Stimulated activated CD4-positive, alpha-beta T cell treated with anti-CD3 and anti-CD28 coated beads, TNF-alpha, amount 100 ng/mL, for 24 hours (primary cell): ENCODE measurements around the gene TENT4A.

Source experiments
- DNase-seq, 3 experiments: peaks; one replicate each; pipeline ENCODE4 v3.0.0-alpha.2; 2020; ENCODE audit warnings: low read depth in 3 of 3

The TENT4A gene

DNA sequence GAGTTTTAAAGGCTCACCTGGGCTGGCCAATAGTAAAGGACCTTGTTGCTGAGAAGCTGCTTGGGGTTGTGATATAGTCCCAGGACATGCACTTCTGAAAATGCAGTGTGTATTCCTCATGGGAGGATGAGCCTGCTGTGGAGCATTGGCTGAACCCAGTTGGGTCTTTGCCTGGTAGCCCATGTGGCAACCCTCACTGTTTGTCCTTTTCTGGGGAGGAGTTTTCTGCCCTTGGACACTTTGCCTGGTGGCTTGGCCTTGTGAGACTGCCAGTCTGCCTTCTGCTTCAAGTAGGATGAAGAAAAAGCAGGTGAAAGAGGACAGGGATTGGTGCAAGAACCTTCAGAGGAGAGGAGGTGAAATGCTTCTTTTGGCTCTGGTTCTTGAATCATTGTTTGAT, 4.0 kb downstream of the TENT4A start:
- no peak for DNase-seq

GRCh38 chr5:6717687-6718086, 4.5 kb downstream of the TENT4A start:
- DNase-seq, result no peak

- no peak for DNase-seq
These were observed 5.0 kb downstream of the TENT4A start for GRCh38 chr5:6718161-6718681.

DNA sequence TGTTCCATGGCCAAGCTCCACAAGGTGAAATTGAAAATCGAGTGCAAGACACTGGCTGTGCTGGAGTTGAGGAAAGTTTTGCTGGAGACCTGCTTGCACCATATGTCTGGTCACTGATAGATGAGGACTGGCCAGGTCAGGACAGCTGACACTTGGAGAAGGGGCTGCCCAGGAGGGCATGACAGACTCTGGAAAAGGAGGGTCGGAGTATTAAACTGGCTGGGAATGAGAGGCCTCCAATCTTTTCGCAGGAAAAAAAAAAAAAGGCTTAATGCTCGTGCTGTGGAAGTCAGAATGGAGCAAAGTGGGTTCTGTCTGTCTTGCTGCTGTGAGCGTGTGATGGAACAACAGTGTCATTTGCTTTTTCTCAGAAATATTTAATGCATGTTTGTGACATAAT, 5.5 kb downstream of the TENT4A start:
- DNase-seq, result no peak

DNA sequence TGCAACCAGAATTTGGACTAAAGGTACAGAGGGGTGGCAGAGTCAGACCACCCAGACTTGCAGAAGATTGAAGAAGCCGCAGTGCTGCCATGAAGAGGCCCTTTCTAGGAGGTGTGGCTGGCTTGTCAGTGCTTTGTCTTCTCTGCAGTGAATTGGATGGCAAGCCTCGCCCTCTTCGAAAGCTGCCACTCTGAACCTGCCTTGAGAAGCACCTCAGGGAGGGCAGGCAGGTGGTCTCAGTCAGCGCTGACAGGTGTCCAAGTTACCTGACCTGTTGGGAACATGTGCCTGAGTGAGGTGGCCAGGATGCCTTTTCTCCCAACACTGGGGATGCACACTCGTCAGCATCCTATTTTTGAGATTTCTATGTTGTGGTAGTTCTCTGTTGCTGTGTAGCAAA, 6.2 kb downstream of the TENT4A start:
- no peak for DNase-seq

DNA sequence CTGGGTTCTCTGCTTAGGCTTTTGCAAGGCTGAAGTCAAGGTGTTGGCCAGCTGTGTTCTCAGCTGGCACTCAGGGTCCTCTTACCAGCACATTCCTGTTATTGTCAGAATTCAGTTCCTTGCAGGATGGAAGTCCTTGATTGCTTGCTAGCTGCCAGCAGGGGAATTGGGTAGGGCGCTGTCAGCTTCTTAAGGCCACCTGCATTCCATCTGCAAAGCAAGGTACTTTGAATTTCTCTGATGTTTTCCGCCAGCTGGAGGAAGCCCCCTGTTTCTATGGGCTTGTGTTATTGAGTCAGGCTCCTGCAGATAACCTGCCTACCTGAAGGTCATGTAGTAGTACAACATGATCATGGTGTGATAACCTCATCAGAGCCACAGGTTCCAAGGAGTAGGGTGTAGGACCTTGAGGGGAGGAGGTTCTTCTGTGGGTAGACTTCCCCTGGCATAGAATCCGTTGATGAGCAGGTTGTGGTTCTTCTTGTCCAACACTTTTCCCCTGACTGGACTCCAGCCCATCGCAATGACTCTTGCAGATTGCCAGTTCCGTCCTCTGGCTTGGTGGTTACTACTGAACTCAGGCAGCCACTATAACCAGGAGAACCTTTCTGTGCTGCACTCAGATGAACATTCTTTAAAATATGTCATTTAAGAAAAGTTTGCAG, 6.8 kb downstream of the TENT4A start:
- DNase-seq, result no peak

DNA sequence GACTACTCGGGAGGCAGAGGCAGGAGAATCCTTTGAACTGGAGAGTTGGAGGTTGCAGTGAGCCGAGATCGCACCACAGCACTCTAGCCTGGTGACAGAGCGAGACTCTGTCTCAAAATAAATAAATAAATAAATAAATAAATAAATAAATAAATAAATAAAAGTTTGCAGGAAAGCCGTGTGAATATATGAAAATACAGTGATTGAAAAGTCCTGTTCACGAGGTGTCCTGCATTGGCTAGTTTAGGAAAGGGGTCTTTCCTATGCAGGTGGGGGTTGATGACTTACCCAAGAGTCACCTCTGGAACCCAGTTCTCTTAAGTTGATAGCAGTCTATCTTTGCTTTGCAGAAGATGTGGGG, 7.3 kb downstream of the TENT4A start:
- no peak for DNase-seq

GRCh38 chr5:6721442-6721841, 8.2 kb downstream of the TENT4A start:
- DNase-seq, result no peak

DNA sequence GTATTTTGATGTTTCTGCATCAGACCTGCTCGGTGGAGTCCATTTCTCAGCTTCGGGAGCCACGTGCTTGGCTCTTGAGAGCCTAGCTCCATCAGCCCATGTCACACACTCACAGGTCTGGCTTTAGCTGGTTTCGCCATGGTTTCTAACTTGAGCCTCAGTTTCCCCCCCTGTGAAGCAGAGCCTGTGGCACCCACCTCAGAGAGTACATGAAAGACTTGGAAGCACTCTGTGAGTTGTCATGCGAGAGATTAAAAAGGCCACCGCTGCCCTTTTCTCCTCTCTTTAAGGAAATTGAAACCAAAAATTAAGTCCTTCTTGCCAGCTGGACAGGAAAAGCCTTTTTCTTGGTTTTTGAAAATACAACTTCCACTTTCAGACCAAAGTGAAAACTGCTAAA, 8.8 kb downstream of the TENT4A start:
- DNase-seq, result no peak

GRCh38 chr5:6723122-6723815, 10.0 kb downstream of the TENT4A start:
- no peak for DNase-seq

GRCh38 chr5:6723816-6724300, 10.6 kb downstream of the TENT4A start:
- DNase-seq, result no peak

DNA sequence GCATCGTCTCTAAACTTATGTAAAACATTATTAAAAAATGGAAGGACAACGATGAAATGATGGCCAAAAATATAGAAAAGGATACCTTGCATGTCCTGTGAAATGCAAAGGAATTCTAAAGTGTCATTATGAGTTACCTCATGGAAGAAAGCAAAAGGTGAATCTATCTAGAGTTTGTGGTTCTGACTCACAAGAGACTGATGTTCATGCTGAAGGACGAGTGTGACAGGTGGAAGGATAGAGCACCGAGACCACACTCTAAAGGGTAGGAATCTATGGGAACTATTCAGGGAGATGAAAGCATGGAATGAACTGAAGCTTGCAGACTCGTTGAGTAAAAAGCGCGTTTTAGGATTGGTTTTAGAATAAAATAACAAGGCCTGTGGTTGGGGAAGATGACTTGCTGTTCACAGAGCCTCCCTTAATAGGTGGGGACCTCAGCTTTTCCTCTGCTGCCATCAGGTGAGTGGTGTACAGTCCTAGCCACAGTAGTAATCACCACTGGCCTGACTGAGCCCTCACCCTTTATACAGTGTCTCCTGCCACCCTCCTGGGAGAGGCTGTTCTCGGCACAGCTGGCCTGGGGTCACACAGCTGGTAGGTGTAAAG, 11.2 kb downstream of the TENT4A start:
- DNase-seq, result no peak

DNA sequence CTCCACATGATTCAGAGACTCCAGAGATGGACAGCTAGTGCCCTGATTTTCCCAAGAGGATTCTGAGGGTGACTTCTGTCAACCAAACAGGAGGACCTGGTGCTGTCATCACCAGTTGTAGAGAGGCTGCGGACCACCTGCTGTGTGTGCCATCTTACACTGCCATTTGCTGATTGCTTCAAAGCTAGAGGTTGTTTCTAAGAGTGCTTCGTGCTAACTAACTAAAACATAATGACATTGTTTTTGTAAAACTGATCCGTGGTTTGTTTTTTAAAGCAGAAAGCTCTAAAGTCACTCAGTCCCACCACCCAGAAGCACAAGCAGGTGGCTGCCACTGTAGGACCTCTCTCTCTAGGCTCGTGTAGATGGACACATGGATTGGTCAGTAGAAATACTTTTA, 12.2 kb downstream of the TENT4A start:
- no peak for DNase-seq

DNA sequence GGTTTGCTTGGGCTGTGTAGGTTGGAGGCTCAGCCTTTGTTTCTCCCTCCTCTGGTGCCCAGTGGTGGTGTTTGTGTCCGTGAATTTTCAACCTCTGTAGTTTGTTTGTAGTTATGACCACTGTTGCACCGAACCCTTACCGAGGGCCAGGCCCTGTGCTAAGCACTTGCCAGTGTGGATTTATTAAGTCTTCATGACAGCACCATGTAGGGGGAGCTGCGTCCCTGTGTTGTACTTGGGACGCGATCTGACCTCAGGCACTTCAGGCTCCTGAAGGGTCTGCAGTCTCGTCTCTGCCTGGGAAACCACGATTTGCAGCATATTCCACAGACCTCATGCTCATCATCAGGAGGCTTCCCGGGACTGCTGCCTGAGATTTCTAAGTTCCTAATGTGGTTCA, 12.8 kb downstream of the TENT4A start:
- no peak for DNase-seq

GRCh38 chr5:6727231-6727630, 14.0 kb downstream of the TENT4A start:
- no peak for DNase-seq

DNA sequence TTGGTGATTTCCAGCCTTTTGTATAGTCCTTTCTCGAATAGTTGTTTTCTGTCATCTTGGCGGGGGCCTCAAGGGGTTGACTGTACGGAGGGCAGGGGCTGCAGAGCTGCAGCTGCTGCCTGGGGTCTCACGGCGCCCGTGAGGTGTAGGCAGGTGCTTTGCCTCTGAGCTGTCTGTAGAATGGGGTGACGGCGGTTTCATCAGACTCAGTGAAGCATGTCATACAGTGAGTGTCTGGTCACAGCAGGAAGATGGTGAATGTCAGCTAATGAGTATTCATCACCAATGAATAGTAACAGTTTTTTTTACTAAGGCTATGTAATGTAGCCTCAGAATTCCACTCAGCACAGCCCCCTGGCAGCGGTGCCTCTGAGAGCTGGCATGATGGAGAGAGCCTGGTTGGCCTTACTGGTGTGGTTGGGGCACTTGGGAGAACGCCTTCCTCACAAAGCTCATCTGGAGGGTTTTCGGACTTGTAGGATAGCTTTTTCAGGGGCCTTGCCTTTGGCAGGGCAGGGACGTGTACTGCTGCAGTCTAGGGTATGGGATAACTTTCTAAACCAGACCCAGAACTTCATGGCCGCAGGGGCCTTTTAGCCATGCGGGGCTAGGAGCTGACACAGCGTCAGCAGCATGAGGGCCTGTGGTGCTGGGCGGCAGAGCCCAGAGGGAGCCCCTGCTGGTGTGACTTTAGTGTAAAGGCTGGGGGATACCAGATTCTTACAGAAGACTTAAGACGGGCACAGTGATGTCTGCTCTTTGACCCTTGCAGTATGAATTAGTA, 15.0 kb downstream of the TENT4A start:
- DNase-seq, result no peak

DNA sequence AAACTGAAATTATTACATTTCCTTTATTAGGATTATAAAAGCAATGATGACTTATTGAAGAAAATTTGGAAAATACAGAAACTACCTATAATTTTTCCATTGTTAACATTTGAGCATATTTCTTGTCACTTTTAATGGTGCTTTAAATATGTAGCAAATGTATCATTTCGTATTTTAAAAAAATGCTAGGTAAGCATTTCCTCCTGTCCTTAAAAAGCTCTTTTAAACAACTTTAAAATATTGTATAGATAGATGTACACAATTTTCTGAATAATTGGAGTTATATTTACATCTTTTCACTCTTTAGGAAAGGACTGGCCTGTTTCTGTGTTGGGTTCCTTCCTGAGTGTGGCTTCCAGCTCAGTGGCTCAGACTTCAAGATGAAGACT, 15.6 kb downstream of the TENT4A start:
- no peak for DNase-seq

DNA sequence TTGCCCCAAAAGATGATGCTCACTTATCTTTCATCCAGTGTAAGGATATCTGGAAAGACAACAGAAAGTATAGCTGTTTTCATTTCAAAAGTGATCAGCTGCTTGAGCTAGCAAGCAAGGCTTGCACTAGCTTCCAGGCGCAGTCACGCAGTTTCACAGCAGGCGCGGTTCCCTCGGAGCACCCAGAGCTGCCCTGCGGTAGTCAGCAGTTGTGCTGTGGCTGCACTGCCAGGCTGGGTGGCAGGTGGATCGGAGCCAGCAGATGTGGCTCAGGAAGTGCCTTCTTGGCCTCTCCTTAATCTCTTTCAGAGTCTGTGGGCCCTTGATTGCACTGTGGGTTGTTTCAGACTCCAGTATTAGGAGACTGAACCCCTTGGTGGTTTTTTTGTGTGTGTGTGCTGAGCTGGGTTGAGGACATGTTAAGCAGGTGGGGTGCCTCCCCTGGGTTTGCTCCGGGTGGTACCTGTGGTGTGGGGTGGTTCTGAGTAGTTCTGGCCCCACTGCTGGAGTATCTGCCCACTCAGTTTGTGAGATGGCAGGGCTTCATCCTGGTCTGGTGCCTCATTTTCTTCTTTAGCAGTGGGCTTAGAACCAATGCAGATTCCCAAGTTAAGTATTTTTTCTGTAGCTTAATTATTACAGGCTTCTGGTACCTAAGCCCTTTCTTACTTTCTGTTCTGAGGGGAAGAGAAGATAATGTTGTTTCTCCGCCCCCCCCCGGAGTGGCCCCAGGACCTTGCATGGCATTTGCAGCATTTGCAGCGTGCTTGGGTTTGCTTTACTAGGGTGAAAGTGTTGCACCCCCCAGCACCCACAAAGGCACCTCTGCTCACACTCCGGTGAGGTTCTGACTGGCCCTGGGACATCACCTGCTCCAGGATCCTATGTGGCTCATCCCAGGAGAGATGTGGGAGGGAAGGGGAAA, 16.4 kb downstream of the TENT4A start:
- DNase-seq, result peak in 1 of 3 experiments; percentile 33

- DNase-seq, result peak in 1 of 3 experiments; percentile 22
These were observed 17.2 kb downstream of the TENT4A start for GRCh38 chr5:6730407-6730806.

- no peak for DNase-seq
These were observed 17.6 kb downstream of the TENT4A start for GRCh38 chr5:6730807-6731206.
